HepG2 (cell line): Measurements from ENCODE around the gene RPRD2.

Source experiments
- HOXA7 ChIP-seq: sonication (generic); formaldehyde crosslinking; IDR thresholded peaks from 2 replicates; pipeline ENCODE4 v1.8.1; 2022; ENCODE audit warnings: mild to moderate bottlenecking, missing genetic modification reagents, moderate library complexity
- NAIF1 ChIP-seq: sonication (generic); formaldehyde crosslinking; IDR thresholded peaks from 2 replicates; pipeline ENCODE4 v1.5.0; 2020; ENCODE audit warnings: mild to moderate bottlenecking, missing genetic modification reagents, borderline replicate concordance
- RNF2 ChIP-seq: fragments of 450-650 bp; conservative IDR thresholded peaks from 2 replicates; pipeline ENCODE4 v1.6.1; 2016; ENCODE audit warnings: low read depth
- ZBTB8A ChIP-seq: sonication (generic); formaldehyde crosslinking; IDR thresholded peaks from 2 replicates; pipeline ENCODE4 v1.4.0; 2020; ENCODE audit warnings: mild to moderate bottlenecking, low read depth, missing genetic modification reagents, borderline replicate concordance
- ZNF431 ChIP-seq: sonication (generic); formaldehyde crosslinking; IDR thresholded peaks from 2 replicates; pipeline ENCODE4 v1.9.0; 2022; ENCODE audit warnings: missing genetic modification reagents, low read depth, mild to moderate bottlenecking, borderline replicate concordance
- ZNF644 ChIP-seq: IDR thresholded peaks from 2 replicates; pipeline ENCODE4 v1.6.1; 2016; ENCODE audit warnings: low read depth
- ZNF777 ChIP-seq: sonication (generic); formaldehyde crosslinking; IDR thresholded peaks from 2 replicates; pipeline ENCODE4 v1.4.0; 2020; ENCODE audit warnings: missing genetic modification reagents
- TF ChIP-seq, protein P1 (sequence below): sonication (generic); formaldehyde crosslinking; IDR thresholded peaks from 2 replicates; pipeline ENCODE4 v1.5.0; 2020; ENCODE audit warnings: mild to moderate bottlenecking, missing genetic modification reagents, moderate library complexity

DNA sequence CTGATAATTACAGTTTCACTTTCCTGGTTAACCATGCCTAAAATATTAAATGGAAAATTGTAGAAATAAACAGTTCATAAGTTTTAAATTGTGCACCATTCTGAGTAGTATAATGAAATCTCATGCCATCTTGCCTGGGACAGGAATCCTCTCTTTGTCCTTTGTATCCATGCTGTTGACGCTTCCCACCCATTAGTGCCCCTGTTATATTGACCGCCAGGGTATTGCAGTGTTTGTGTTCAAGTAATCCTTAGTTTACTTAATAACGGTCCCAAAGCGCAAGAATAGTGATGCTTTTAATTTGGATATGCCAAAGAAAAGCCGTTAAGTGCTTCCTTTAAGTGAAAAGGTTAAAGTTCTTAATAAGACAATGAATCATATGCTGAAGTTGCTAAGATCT, 41.7 kb downstream of the RPRD2 start:
- TF ChIP-seq ZNF777 (no peak), ZNF644 (CRISPR knock-in tag) (no peak), ZBTB8A (no peak), ZNF431 (CRISPR knock-in tag) (no peak), HOXA7 (CRISPR knock-in tag) (no peak), RNF2 (no peak), NAIF1 (no peak)
- TF ChIP-seq, protein P1, sequence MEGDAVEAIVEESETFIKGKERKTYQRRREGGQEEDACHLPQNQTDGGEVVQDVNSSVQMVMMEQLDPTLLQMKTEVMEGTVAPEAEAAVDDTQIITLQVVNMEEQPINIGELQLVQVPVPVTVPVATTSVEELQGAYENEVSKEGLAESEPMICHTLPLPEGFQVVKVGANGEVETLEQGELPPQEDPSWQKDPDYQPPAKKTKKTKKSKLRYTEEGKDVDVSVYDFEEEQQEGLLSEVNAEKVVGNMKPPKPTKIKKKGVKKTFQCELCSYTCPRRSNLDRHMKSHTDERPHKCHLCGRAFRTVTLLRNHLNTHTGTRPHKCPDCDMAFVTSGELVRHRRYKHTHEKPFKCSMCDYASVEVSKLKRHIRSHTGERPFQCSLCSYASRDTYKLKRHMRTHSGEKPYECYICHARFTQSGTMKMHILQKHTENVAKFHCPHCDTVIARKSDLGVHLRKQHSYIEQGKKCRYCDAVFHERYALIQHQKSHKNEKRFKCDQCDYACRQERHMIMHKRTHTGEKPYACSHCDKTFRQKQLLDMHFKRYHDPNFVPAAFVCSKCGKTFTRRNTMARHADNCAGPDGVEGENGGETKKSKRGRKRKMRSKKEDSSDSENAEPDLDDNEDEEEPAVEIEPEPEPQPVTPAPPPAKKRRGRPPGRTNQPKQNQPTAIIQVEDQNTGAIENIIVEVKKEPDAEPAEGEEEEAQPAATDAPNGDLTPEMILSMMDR (CRISPR knock-in tag): no peak
